ENCODE results near the gene ABAT. TPM values are rescaled to one million over a fixed set of nuclear protein-coding genes. Genes with fewer than 3 reads are reported as not detected.

The ABAT gene
- polyA plus RNA-seq, 2 of the 4 experiments (the other 2 are of a cell fraction), result 0.68 to 1.2 TPM

GRCh38 chr16:8797364-8798173 lies 123.2 kb downstream of the ABAT start, which contains the start of the genes PMM2 and TMEM186:
TSS of gene PMM2 (plus strand) at chr16:8797839. CDS start at chr16:8797883, 44 bp downstream.
TSS of gene TMEM186 (minus strand) at chr16:8797639. CDS start at chr16:8797614, 25 bp downstream.
- FAIRE-seq (no peak), ATAC-seq (peak; percentile 97 to 98), DNase-seq (ENCODE audit: low read depth in 1 of 2, low spot score in 1 of 2) (peak; percentile 96 to 98)
- 0 out of 2 replicates have a peak, but pooled peaks have one; percentile 59 for TF ChIP-seq TP53 (CRISPR knock-in tag; IDR thresholded peaks at IDR 0.05)
- TF ChIP-seq PHF8 (IDR thresholded peaks at IDR 0.05; ENCODE audit: borderline replicate concordance, low read depth), result peak; percentile 84
- TF ChIP-seq BCL3 (IDR thresholded peaks at IDR 0.05), result peak; percentile 90; the same call in 2 of the 3 replicates
- TF ChIP-seq HEYL (CRISPR knock-in tag; IDR thresholded peaks at IDR 0.05), result 0 out of 2 replicates have a peak, but pooled peaks have one; percentile 24
- TF ChIP-seq MAX (IDR thresholded peaks at IDR 0.05), result peak; percentile 99
- TF ChIP-seq HOXA7 (CRISPR knock-in tag; IDR thresholded peaks at IDR 0.05), result no peak
- peak; percentile 86 for TF ChIP-seq MYC (IDR thresholded peaks at IDR 0.05; ENCODE audit: borderline replicate concordance, low read length)
- TF ChIP-seq CEBPB (IDR thresholded peaks at IDR 0.05), result no peak
- TF ChIP-seq RFX5 (IDR thresholded peaks at IDR 0.05), result peak; percentile 19; the same call in 1 of the 2 replicates
- no peak for TF ChIP-seq FOSL2 (IDR thresholded peaks at IDR 0.05)
- TF ChIP-seq FOSL2 (CRISPR knock-in tag; IDR thresholded peaks at IDR 0.05), result peak; percentile 24; the same call in 1 of the 2 replicates
- TF ChIP-seq SMC3 (IDR thresholded peaks at IDR 0.05), result no peak
- 0 out of 2 replicates have a peak, but pooled peaks have one; percentile 22 for TF ChIP-seq FOXS1 (CRISPR knock-in tag; IDR thresholded peaks at IDR 0.05)
- no peak for TF ChIP-seq HES2 (IDR thresholded peaks at IDR 0.05)
- no peak for TF ChIP-seq RAD21 (conservative IDR thresholded peaks at IDR 0.05 in 1 of 2, IDR thresholded peaks at IDR 0.05 in 1 of 2)
- no peak for TF ChIP-seq GATA3 (IDR thresholded peaks at IDR 0.05; ENCODE audit: borderline replicate concordance)
- peak; percentile 76; the same call in 1 of the 2 replicates for TF ChIP-seq HOXB5 (CRISPR knock-in tag; IDR thresholded peaks at IDR 0.05)
- TF ChIP-seq ESRRA (IDR thresholded peaks at IDR 0.05; ENCODE audit: borderline replicate concordance, low read length), result no peak
- peak; percentile 89 for TF ChIP-seq POLR2A (IDR thresholded peaks at IDR 0.05; ENCODE audit: low read length)
- TF ChIP-seq ZFP36 (IDR thresholded peaks at IDR 0.05; ENCODE audit: borderline replicate concordance, partially characterized antibody), result no peak
- no peak for TF ChIP-seq RCOR1 (IDR thresholded peaks at IDR 0.05; ENCODE audit: low read depth, low read length)
- peak; percentile 83 to 92; a peak in 4 of 5 replicates for TF ChIP-seq JUN (IDR thresholded peaks at IDR 0.05)
- peak; percentile 90; the same call in 1 of the 2 replicates for TF ChIP-seq EHF (CRISPR knock-in tag; IDR thresholded peaks at IDR 0.05)
- peak; percentile 53; the same call in 1 of the 2 replicates for TF ChIP-seq TFCP2L1 (CRISPR knock-in tag; IDR thresholded peaks at IDR 0.05)
- peak; percentile 46; the same call in 1 of the 2 replicates for TF ChIP-seq USF2 (IDR thresholded peaks at IDR 0.05)
- peak; percentile 85 for TF ChIP-seq E2F6 (IDR thresholded peaks at IDR 0.05; ENCODE audit: borderline replicate concordance, low read depth)
- TF ChIP-seq HOXB13 (CRISPR knock-in tag; IDR thresholded peaks at IDR 0.05; ENCODE audit: low read depth), result no peak
- TF ChIP-seq MAFK (IDR thresholded peaks at IDR 0.05; ENCODE audit: partially characterized antibody), result no peak
- ChIA-PET POLR2A (no interaction called here), CTCF (interaction anchor here (0.6 to 2.6 kb wide), 6 partner anchors 23 to 230 kb away, joined by 3 to 36 read pairs (median 4); no protein-coding TSS in a partner anchor)
- peak within 1 kb of the TSS; percentile 95 to 96 for H3K27ac ChIP-seq
- H3K4me3 ChIP-seq, result peak within 1 kb of the TSS; percentile 88
- WGBS (ENCODE audit: missing lambda C conversion rate), result 1% methylated on average over 40 of the region's 61 CpGs
- H3K9me3 ChIP-seq, result no peaks in the 10 kb centered on the region
- H3K4me1 ChIP-seq, result peaks cover 28% of the 10 kb centered on the region
- peak within 1 kb of the TSS; percentile 97 for H3K4me2 ChIP-seq
